Dendritic cell treated with granulocyte-macrophage colony-stimulating factor and Interleukin-4, amounts not matched to agents 40 ng/mL and 50 ng/mL, for 4 days (primary cell): ENCODE results near the gene SF3B2.

Experiments
- H3K27ac Mint-ChIP-seq: one replicate; pipeline ENCODE4 v1.8.0; 2022; ENCODE audit warnings: mild to moderate bottlenecking, mixed read lengths
- H3K27me3 Mint-ChIP-seq: one replicate; pipeline ENCODE4 v1.8.0; 2022; ENCODE audit warnings: mild to moderate bottlenecking, mixed read lengths
- H3K36me3 Mint-ChIP-seq: one replicate; pipeline ENCODE4 v1.8.0; 2022; ENCODE audit warnings: low read depth, mixed read lengths
- H3K4me1 Mint-ChIP-seq: one replicate; pipeline ENCODE4 v1.8.0; 2022; ENCODE audit warnings: low read depth, mixed read lengths
- H3K4me3 Mint-ChIP-seq: one replicate; pipeline ENCODE4 v1.8.0; 2022; ENCODE audit warnings: mild to moderate bottlenecking, moderate library complexity, mixed read lengths
- H3K9me3 Mint-ChIP-seq: one replicate; pipeline ENCODE4 v1.8.0; 2022; ENCODE audit warnings: mixed read lengths
- intact Hi-C: fragments of 100-400 bp; cut with micrococcal nuclease; formaldehyde crosslinking; loops from one replicate; pipeline ENCODE4 v1.15.0; 2022

SF3B2 gene

DNA sequence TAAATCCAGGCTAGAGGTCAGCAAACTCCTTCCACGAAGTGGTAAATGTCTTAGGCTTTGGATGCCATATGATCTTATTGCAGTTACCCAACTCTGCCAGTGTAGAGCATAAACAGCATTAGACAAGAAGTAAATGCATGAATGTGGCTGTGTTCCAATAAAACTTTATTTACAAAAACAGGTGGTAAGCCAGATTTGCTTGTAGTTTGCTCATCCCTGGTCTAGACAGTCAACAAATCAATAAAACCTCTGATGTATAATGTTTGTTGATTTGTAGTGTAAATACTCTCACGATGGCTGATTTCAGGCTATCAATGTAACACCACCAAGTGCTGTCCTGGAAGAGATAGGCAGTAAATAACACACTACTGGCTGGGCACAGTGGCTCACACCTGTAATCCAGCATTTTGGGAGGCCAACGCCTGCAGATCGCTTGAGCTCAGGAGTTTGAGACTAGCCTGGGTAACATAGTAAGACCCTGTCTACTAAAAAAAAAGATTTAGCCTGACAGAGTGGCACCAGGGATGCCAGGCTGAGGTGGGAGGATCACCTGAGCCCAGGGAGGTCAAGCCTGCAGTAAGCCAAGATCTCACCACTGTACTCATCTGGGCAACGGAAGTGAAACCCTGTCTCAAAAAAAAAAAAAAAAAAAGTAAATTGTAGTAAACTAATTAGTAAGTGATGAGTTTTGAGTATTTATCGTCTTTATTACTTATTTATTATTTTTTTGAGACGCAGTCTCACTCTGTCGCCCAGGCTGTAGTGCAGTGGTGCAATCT is 19.0 kb upstream of the SF3B2 start:
- Mint-ChIP-seq H3K4me1 (no peaks in the 10 kb centered on the region), H3K27me3 (peaks cover 41% of the 10 kb centered on the region), H3K9me3 (no peaks in the 10 kb centered on the region), H3K27ac (no peak overlapping the region), H3K36me3 (no peaks in the 10 kb centered on the region), H3K4me3 (no peak overlapping the region)
- intact Hi-C loops = no loop called here

DNA sequence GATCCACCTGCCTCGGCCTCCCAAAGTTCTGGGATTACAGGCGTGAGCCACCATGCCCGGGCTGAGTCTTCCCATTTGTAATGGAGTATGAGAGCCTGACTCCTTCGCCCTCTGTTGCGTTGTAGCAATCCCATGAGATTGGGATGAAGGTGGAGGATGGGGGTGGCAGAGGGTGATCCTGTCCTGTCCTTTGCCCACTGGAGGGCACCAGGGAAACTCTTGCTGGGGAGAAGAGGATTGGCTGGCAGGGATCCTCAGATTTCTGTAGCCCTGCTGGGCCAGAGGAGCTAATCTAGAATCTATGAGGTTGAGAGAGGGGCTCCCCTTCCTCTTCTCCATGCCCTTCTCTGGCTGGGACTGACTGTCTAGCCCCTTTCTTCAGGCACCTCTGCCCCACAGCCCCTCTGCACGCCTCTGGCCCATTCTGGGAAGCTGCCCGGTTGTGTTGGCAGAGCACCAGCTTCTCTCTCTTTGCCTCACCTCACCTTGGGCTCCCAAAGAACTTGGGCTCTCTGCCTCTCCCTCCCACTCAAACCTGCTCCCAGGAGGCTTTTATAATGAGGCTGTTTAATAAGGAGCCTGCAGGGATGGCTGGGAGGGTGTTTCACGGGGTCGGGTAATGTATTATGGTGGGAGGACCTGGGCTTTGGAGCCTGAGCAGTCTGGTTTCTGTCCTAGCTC is 16.4 kb upstream of the SF3B2 start:
- H3K4me1 Mint-ChIP-seq = no peaks in the 10 kb centered on the region
- H3K27ac Mint-ChIP-seq = no peak overlapping the region
- no peak overlapping the region for H3K4me3 Mint-ChIP-seq
- intact Hi-C loops = no loop called here
- peaks cover 38% of the 10 kb centered on the region for H3K27me3 Mint-ChIP-seq
- H3K9me3 Mint-ChIP-seq = no peaks in the 10 kb centered on the region
- no peaks in the 10 kb centered on the region for H3K36me3 Mint-ChIP-seq

DNA sequence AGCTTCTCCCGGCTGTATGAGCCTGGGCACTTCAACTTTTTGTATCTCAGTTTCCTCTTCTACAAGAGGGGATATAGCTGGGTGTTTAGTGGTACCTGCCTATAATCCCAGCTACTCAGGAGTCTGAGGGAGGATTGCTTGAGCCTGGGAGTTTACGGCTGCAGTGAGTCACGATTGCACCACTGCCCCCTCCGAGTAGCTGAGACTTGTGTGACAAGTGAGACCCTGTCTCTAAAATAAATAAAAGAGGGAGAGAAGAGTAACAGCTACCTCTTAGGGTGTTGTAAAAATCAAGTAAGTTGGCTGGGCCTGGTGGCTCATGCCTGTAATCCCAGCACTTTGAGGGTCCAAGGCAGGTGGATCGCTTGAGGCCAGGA is 15.8 kb upstream of the SF3B2 start:
- no peaks in the 10 kb centered on the region for H3K9me3 Mint-ChIP-seq
- no peak overlapping the region for H3K27ac Mint-ChIP-seq
- intact Hi-C loops = no loop called here
- H3K4me3 Mint-ChIP-seq = no peak overlapping the region
- H3K36me3 Mint-ChIP-seq = no peaks in the 10 kb centered on the region
- peaks cover 33% of the 10 kb centered on the region for H3K27me3 Mint-ChIP-seq
- no peaks in the 10 kb centered on the region for H3K4me1 Mint-ChIP-seq

DNA sequence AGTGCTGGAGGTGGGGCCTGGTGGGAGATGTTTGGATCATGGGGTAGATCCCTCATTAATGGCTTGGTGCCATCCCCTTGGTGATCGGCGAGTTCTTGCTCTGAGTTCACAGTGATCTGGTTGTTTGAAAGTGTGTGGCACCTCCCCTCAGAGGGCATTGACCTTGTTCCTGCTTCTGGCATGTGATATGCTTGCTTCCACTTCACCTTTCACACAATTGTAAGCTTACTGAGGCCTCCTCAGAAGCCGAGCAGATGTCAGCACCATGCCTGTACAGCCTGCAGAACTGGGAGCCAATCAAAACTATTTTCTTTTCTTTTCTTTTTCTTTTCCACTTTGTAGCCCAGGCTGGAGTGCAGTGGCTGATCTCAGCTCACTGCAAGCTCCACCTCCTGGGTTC is 14.8 kb upstream of the SF3B2 start:
- H3K4me1 Mint-ChIP-seq = no peaks in the 10 kb centered on the region
- no peaks in the 10 kb centered on the region for H3K36me3 Mint-ChIP-seq
- no peaks in the 10 kb centered on the region for H3K9me3 Mint-ChIP-seq
- peaks cover 26% of the 10 kb centered on the region for H3K27me3 Mint-ChIP-seq
- H3K4me3 Mint-ChIP-seq = no peak overlapping the region
- no peak overlapping the region for H3K27ac Mint-ChIP-seq
- intact Hi-C loops = no loop called here

DNA sequence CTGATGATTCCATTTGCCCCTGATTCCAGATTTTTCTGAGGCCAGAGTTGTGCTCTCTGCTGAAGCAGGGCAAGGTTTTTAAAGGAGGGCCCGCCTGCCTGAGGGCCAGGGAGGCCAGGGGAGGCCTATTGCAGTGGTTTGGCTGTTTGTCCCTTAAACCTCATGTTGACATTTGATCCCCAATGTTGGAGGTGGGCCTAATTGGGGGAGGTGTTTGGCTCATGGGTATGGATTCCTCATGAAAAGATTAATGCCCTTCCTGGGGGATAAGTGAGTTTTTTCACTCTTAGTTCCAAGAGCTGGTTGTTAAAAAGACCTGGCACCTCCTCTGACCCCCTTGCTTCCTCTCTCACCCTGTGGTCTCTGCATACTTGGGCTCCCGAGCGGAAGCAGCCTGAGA is 12.4 kb upstream of the SF3B2 start:
- intact Hi-C loops = no loop called here
- no peak overlapping the region for H3K27ac Mint-ChIP-seq
- peaks cover 24% of the 10 kb centered on the region for H3K27me3 Mint-ChIP-seq
- H3K36me3 Mint-ChIP-seq = no peaks in the 10 kb centered on the region
- peaks cover 4% of the 10 kb centered on the region for H3K4me1 Mint-ChIP-seq
- H3K4me3 Mint-ChIP-seq = no peak overlapping the region
- H3K9me3 Mint-ChIP-seq = no peaks in the 10 kb centered on the region

DNA sequence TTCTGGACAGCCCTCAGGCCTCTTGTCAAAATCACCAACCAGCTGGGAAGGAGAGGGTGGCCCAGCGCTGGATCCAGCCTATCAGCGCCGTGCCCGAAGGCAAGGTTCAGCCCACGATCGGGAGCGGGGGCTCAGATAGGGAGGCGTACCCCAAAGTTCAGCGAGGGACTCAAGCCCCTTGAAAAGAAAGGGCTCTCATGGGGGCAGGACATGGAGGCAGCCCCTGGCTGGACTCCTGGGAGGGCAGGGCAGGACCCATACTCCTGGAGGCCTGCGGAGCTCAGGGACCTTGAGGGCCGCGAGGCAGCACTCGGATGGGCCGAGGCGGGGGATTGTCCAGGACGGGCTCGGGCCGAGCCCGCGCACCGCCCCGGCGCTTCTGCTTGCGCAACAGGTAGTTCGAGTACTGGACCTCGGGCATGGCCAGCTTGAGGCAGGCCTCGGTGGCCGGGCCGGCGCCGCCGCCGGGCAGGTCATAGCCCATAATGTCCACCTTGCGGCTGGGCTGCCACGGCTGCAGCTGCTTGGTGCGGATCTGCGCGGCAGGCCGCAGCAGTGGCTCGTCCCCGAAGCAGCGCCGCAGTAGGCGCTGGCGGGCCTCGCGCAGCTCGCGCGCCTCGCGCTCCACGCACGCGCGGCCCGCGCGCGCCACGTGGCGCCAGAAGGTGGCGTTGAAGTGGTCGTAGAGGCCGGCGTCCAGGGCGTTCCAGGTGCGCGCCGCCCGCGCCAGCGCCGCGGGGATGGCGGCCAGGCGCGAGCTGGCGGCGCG is 9.8 kb upstream of the SF3B2 start:
- Mint-ChIP-seq H3K27me3 (peaks cover 24% of the 10 kb centered on the region), H3K4me3 (no peak overlapping the region), H3K9me3 (no peaks in the 10 kb centered on the region), H3K36me3 (no peaks in the 10 kb centered on the region), H3K27ac (no peak overlapping the region), H3K4me1 (peaks cover 17% of the 10 kb centered on the region)
- intact Hi-C loops = no loop called here

DNA sequence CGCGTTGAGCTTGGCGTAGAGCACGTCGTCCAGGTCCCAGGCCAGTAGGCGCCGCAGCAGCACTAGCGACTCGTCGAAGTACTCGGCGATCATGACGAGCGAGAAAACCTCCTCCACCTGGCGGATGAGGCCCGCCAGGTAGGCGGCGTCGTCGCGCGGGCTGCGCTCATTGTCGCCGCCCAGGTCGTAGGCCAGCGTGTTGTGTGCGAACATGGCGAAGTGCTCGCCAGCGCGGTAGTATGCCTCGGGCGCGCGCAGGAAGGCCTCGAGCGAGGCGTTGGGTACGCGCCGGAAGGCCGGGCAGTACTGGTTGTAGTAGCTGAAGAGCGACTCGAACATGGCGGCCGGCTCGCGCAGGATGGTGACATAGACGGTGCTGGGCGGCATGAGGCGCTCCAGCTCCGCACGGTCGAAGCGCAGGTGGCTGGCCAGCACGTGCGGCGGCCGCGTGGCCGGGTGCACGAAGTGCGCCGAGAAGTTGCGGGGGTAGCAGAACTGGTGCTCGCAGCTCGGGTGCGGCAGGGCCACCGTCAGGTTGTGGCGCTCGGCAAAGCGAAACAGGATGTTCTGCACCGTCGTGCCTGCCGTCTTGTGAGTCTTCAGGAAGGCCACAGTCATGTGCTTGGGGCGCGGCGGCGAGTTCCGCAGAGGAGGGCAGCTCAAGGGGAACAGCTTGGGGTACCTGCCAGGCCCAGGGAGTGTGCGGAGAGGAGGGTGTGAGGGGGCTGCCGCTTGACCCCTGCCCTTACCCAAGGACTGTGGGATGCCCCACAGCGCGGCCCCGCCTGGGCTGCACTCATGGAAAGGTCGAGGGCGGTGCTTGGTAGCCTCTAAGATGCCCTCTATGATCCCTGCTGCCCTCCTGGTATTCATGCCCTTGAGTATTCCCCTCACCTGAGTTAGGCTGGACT is 8.9 kb upstream of the SF3B2 start:
- Mint-ChIP-seq H3K36me3 (no peaks in the 10 kb centered on the region), H3K9me3 (no peaks in the 10 kb centered on the region), H3K4me3 (no peak overlapping the region), H3K27ac (no peak overlapping the region), H3K27me3 (peaks cover 32% of the 10 kb centered on the region), H3K4me1 (peaks cover 17% of the 10 kb centered on the region)
- intact Hi-C loops = no loop called here

DNA sequence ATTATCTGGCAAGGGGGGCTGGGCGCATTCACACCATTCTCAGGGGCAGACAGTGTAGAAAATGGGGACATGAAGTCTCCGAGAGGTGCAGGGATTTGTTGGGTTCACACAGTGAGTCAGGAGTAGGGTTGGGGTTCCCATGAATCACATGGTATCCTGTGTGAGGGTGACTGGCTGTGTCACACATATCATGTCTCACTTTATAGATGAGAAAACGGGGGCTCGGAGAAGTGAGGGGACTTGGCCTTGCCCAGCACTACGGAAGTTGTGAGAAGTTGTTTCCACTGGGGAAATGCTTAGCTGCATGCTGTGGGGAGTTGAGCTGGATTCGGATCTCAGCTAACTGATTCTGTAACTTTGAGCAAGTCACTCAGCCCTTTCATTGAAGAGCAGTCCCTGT is 7.4 kb upstream of the SF3B2 start:
- Mint-ChIP-seq H3K9me3 (no peaks in the 10 kb centered on the region), H3K27ac (no peak overlapping the region), H3K36me3 (no peaks in the 10 kb centered on the region), H3K4me3 (no peak overlapping the region), H3K27me3 (peaks cover 41% of the 10 kb centered on the region), H3K4me1 (peaks cover 17% of the 10 kb centered on the region)
- intact Hi-C loops = no loop called here

DNA sequence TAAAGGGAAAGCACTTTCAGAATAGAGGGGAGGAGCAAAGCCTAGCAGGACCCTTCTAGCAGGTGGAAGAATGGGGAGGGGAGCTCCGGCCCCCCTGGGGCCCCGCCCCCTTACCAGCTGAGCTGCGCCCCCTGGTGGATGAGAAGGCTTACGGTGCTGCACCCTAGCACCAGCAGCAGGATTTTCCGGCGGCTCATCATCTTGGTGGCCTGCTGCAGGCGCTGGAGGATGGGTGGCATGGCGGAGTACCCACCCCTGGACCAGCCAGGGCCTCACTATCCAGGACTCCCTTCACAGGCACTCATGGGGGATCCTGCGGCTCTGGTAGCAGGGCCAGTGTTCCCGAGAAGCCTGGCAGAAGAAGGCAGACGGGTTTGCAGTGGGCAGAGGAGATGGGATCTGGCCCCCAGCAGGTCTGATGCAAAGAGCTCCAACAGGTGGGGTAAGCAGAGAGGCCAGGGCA is 7.0 kb upstream of the SF3B2 start:
- H3K9me3 Mint-ChIP-seq = no peaks in the 10 kb centered on the region
- H3K4me3 Mint-ChIP-seq = no peak overlapping the region
- no peak overlapping the region for H3K27ac Mint-ChIP-seq
- intact Hi-C loops = no loop called here
- no peaks in the 10 kb centered on the region for H3K36me3 Mint-ChIP-seq
- H3K4me1 Mint-ChIP-seq = peaks cover 17% of the 10 kb centered on the region
- peaks cover 39% of the 10 kb centered on the region for H3K27me3 Mint-ChIP-seq

DNA sequence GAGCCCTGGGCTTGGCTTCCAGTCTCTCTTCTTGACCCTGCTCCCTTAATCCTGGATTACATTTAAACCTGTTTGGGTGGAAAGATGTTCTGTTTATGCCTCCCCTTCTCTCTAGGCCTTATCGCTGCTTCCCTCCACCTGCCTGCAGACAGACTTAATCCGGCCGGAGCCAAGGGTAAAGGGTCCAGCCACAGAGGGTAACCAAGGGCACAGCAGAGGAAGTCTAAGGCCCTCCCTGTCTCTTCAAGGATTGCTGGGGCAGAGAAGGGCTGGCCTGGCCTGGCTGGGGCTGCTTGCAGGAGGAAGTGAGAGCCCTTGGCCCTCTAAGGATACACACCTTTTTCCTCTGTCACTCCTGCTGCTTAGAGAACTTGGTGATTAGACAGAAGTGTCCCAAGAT is 5.3 kb upstream of the SF3B2 start:
- Mint-ChIP-seq H3K4me1 (peaks cover 27% of the 10 kb centered on the region), H3K4me3 (no peak overlapping the region), H3K27ac (no peak overlapping the region), H3K36me3 (no peaks in the 10 kb centered on the region), H3K27me3 (peaks cover 37% of the 10 kb centered on the region), H3K9me3 (no peaks in the 10 kb centered on the region)
- intact Hi-C loops = no loop called here

DNA sequence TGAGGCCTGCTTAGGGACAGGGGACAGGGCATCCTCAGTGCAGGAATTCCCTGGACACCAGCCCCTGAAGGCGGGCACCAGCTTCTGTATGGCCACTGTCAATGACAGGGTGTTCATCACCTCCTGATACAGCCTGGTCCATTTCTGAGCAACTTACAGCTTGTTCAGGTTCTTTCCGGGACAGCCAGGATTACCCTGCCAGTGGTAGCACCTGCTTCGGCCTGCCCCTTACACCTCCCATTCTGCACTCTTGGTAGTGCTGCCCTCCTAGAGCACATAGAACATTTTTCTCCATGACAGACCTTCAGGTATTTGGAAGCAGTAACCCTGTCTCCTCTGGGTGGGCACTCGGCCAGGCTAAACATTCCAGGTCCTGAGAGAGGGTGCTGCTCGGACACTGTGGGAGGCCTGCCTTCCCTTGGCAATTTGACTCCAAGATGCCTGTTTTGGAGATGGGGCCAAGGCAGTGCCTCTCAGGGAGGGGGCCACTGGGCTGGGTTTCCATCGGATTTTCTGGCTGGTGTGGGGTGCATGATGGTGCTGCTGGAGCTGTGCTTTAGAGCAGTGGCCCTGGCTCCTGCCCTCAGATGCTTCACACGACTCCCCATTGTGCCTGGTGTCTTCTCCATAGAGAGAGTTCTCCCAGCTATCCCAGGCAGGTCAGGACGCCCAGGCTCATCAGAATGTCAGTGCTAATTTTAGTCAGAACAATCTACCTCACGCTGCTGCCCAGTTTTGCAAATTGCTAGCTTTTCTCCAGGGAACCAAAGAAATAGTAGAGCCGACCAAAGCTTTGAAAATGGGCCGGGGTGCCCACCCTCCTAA is 4.4 kb upstream of the SF3B2 start:
- intact Hi-C loops = no loop called here
- Mint-ChIP-seq H3K4me1 (peaks cover 30% of the 10 kb centered on the region), H3K27ac (no peak overlapping the region), H3K36me3 (peaks cover 8% of the 10 kb centered on the region), H3K27me3 (peaks cover 37% of the 10 kb centered on the region), H3K9me3 (no peaks in the 10 kb centered on the region), H3K4me3 (no peak overlapping the region)

DNA sequence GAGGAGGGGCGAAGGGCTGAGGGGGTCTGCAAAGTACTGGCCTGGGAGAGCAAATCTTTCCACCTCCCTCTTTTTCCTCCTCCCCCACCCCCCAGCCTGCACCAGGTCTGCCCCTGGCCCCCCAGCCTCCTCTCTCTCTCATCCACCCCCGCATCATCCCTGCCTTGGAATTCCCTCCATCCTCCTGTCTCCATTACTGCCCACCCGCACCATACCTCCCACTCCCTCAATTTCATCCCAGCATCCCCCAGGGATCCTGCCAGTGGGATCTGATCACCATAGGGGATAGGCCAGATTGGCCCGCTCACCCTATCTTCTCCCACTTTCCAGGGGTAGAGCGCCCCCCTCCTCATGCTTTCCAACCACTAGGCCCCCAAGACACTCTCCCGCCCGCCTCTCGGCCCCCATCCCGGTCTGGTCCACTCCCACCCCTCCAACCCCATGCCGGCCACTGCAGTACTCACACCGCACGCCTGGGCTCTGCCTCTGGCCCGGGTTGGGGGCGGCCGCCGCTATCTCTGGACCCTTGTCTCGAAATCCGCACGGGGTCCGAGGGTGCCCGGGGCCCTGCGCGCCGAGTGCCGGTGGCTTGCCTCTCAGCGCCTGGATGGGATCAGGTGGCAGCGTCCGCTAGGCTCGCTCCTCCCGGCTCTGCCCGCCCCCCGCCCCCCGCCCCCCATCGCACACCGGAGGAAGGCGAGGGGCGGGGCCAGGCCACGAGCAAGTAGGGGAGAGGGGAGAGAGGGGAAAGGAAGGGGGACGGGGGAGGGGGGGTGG is 3.4 kb upstream of the SF3B2 start, which contains the start of gene GAL3ST3:
GAL3ST3 (minus strand) TSS at position 615 of the 777 bp plus-strand sequence. CDS start 3,746 bp downstream, outside the sequence.
- H3K9me3 Mint-ChIP-seq = no peaks in the 10 kb centered on the region
- H3K4me3 Mint-ChIP-seq = no peak within 1 kb of the TSS
- peaks cover 37% of the 10 kb centered on the region for H3K4me1 Mint-ChIP-seq
- peaks cover 18% of the 10 kb centered on the region for H3K36me3 Mint-ChIP-seq
- peaks cover 37% of the 10 kb centered on the region for H3K27me3 Mint-ChIP-seq
- H3K27ac Mint-ChIP-seq = no peak within 1 kb of the TSS
- intact Hi-C loops = no loop called here
